ENCODE data around the gene KRT80.
A peak's percentile ranks its signal among the peaks of the same experiment; 100 is the strongest.

Gene KRT80

GRCh38 chr12:52233462-52234207 lies 41.8 kb upstream of the KRT80 start:
- peak overlapping the region; percentile 12 for H3K9ac ChIP-seq (ENCODE audit: low read length)
- no peak overlapping the region for H3K4me3 ChIP-seq (ENCODE audit: low read length)
- peaks cover 68% of the 10 kb centered on the region for H3K4me1 ChIP-seq (ENCODE audit: control insufficient read depth, insufficient read depth, low read length)
- H3K27me3 ChIP-seq (ENCODE audit: control insufficient read depth, insufficient read depth, low read length): peaks cover 24% of the 10 kb centered on the region
- no peaks in the 10 kb centered on the region for H3K36me3 ChIP-seq (ENCODE audit: control insufficient read depth, insufficient read depth, low read length)
- no peaks in the 10 kb centered on the region for H3K9me3 ChIP-seq (ENCODE audit: control insufficient read depth, low read length)

GRCh38 chr12:52232674-52233461 lies 41.1 kb upstream of the KRT80 start, which contains the start of gene KRT7:
TSS of gene KRT7 (plus strand) at chr12:52233243. CDS start at chr12:52233297, 54 bp downstream.
- Histone ChIP-seq H3K4me1 (ENCODE audit: control insufficient read depth, insufficient read depth, low read length) (peaks cover 68% of the 10 kb centered on the region), H3K27me3 (ENCODE audit: control insufficient read depth, insufficient read depth, low read length) (peaks cover 24% of the 10 kb centered on the region), H3K4me3 (ENCODE audit: low read length) (no peak within 1 kb of the TSS), H3K9ac (ENCODE audit: low read length) (peak within 1 kb of the TSS; percentile 12), H3K9me3 (ENCODE audit: control insufficient read depth, low read length) (no peaks in the 10 kb centered on the region), H3K36me3 (ENCODE audit: control insufficient read depth, insufficient read depth, low read length) (no peaks in the 10 kb centered on the region)

- Histone ChIP-seq H3K9ac (ENCODE audit: low read length) (no peak overlapping the region), H3K4me1 (ENCODE audit: control insufficient read depth, insufficient read depth, low read length) (peaks cover 66% of the 10 kb centered on the region), H3K9me3 (ENCODE audit: control insufficient read depth, low read length) (no peaks in the 10 kb centered on the region), H3K36me3 (ENCODE audit: control insufficient read depth, insufficient read depth, low read length) (no peaks in the 10 kb centered on the region), H3K27me3 (ENCODE audit: control insufficient read depth, insufficient read depth, low read length) (peaks cover 24% of the 10 kb centered on the region), H3K4me3 (ENCODE audit: low read length) (no peak overlapping the region)
Measured at GRCh38 chr12:52232203-52232673, 40.4 kb upstream of the KRT80 start.

DNA sequence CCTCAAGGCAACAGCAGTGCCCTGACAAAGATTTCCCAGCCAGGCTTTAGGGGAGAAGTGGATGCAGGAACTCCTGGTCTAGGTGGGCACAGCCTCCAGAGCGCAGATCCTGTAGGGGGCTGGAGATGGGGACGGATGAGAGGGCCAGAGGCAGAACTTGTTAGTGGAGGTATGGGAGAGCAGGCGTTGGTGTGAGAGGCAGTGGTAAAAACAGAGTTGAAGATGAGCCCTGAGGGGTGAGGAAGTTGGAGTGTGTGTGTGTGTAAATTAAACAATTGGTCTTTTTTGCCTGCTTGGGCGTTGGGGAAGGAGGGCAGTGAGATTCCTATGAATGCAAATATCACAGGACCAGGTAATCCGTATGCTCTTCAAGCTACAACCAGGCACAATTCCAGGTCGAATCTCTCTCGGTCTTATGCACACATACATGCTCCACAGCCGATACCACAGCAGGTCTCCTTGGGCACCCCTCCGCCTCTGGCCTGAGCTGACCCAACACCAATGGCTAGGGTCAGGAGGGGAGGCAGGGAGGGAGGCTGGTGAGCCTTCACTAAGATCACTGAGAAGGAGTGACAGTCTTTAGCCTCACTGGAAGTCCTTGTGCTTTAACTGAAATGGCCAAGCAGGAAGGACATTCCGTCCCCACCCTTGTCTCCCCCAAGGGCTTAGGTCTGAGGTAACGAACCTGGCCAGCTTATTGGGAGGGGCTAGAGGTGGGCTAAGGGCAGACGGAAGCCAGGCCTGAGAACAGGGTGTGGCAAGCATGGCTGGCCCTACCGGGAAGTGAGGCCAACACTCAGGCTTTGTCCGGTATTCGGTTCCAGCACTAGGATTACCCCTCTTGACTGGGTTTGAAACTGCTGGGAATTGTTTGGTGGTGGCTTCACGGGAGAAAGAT lies 39.7 kb upstream of the KRT80 start:
- H3K4me1 ChIP-seq (ENCODE audit: control insufficient read depth, insufficient read depth, low read length): peaks cover 59% of the 10 kb centered on the region

DNA sequence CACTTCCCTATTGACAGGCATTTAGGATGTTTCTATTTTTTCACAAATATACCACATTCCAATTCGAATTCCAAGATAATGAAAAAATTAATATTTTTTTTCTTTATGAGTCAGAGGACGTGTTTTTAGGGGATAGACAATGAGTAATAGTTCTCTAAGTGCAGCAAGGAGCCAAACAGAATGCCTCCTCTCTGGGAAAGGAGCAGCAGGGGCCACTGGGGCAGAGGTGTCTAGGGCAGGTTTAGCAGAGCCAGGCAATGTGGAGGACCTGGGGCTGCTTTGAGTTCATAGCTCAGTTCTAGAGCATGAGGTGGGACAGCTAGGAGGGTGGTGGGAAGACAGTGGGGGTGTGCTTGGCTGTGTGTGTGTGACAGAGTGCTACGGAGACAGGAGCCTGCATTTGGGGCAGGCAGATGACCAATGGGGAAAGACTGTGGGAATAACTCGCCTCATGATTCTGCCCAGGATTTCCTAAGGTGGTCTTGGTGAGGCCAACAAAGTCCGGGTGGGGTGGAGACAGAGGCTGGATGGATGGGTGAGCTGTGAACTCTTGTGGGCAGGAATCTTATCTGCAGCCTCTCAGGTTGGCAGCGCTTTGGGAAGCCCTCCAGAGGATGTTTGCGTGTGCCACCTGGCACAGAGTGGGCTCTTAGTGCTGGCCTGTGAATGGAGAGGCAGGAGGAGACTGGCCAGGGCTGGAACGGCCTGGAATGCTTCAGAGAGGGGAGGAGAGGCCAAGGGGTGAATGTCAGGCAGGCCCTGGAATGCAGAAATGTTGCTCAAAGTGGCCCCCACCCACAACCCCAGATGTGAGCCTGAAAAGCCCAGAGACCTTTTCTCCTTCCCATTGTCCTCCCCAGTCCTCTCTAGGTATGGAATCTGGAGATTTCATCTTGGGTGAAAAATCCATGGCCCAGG lies 38.8 kb upstream of the KRT80 start:
- no peak overlapping the region for H3K4me3 ChIP-seq (ENCODE audit: low read length)
- H3K4me1 ChIP-seq (ENCODE audit: control insufficient read depth, insufficient read depth, low read length): peaks cover 50% of the 10 kb centered on the region
- H3K9me3 ChIP-seq (ENCODE audit: control insufficient read depth, low read length): no peaks in the 10 kb centered on the region
- no peak overlapping the region for H3K9ac ChIP-seq (ENCODE audit: low read length)
- no peaks in the 10 kb centered on the region for H3K36me3 ChIP-seq (ENCODE audit: control insufficient read depth, insufficient read depth, low read length)
- peaks cover 24% of the 10 kb centered on the region for H3K27me3 ChIP-seq (ENCODE audit: control insufficient read depth, insufficient read depth, low read length)

More for the DNA sequence above, 39.7 kb upstream of the KRT80 start:
- H3K4me3 ChIP-seq (ENCODE audit: low read length): no peak overlapping the region
- H3K36me3 ChIP-seq (ENCODE audit: control insufficient read depth, insufficient read depth, low read length): no peaks in the 10 kb centered on the region
- H3K9ac ChIP-seq (ENCODE audit: low read length): no peak overlapping the region
- H3K9me3 ChIP-seq (ENCODE audit: control insufficient read depth, low read length): no peaks in the 10 kb centered on the region
- peaks cover 24% of the 10 kb centered on the region for H3K27me3 ChIP-seq (ENCODE audit: control insufficient read depth, insufficient read depth, low read length)

DNA sequence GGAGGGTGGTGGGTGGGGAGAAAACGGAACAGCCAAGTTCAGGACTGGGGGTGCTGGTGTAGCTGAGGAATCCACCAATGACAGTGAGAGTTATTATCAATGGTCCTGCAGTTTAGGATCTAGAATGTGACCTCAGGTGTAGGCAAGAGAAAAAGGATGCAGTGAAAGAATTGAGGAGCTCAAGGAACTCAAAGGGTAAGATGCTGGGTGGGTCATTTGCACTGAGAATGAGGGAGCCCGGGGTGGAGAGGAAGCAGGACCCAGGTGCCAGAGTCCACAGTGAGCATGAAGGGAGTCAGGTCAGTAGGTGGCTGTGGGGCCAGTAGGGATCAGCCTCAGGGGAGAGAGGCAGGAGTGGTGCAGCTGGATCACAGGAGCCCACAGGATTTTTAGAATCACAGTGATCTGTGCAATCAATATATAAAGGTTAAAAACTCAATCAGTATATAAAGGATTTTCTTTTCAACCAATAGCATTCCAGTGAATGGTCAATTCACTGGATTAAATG lies 38.1 kb upstream of the KRT80 start:
- no peak overlapping the region for H3K9ac ChIP-seq (ENCODE audit: low read length)
- H3K27me3 ChIP-seq (ENCODE audit: control insufficient read depth, insufficient read depth, low read length): peaks cover 24% of the 10 kb centered on the region
- H3K9me3 ChIP-seq (ENCODE audit: control insufficient read depth, low read length): no peaks in the 10 kb centered on the region
- peaks cover 43% of the 10 kb centered on the region for H3K4me1 ChIP-seq (ENCODE audit: control insufficient read depth, insufficient read depth, low read length)
- H3K4me3 ChIP-seq (ENCODE audit: low read length): no peak overlapping the region
- H3K36me3 ChIP-seq (ENCODE audit: control insufficient read depth, insufficient read depth, low read length): no peaks in the 10 kb centered on the region

GRCh38 chr12:52228931-52229330 lies 37.1 kb upstream of the KRT80 start:
- no peak overlapping the region for H3K9ac ChIP-seq (ENCODE audit: low read length)
- H3K9me3 ChIP-seq (ENCODE audit: control insufficient read depth, low read length): no peaks in the 10 kb centered on the region
- H3K27me3 ChIP-seq (ENCODE audit: control insufficient read depth, insufficient read depth, low read length): peaks cover 24% of the 10 kb centered on the region

DNA sequence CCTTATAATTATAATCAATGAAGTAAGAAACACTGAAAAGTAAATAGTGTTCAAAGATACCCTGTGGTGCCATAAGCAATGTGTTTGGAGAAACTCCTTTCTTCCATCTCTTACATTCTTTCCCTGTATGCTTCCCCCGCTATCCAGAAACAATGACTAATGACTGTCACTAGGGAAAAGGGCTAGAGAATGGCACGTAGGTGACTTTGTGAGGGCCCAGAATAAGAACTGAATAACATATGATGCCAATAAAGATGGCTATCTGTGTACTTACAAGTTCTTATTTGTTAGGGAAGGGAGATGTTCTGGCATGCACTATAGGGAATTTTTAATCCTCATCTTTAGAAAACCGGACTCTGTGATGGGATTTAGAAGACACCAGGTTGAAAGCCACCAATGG lies 36.6 kb upstream of the KRT80 start:
- no peaks in the 10 kb centered on the region for H3K36me3 ChIP-seq (ENCODE audit: control insufficient read depth, insufficient read depth, low read length)
- H3K4me1 ChIP-seq (ENCODE audit: control insufficient read depth, insufficient read depth, low read length): peaks cover 29% of the 10 kb centered on the region
- peaks cover 24% of the 10 kb centered on the region for H3K27me3 ChIP-seq (ENCODE audit: control insufficient read depth, insufficient read depth, low read length)
- no peak overlapping the region for H3K9ac ChIP-seq (ENCODE audit: low read length)
- no peak overlapping the region for H3K4me3 ChIP-seq (ENCODE audit: low read length)
- H3K9me3 ChIP-seq (ENCODE audit: control insufficient read depth, low read length): no peaks in the 10 kb centered on the region

More at GRCh38 chr12:52228931-52229330, 37.1 kb upstream of the KRT80 start:
- Histone ChIP-seq H3K4me3 (ENCODE audit: low read length) (no peak overlapping the region), H3K36me3 (ENCODE audit: control insufficient read depth, insufficient read depth, low read length) (no peaks in the 10 kb centered on the region), H3K4me1 (ENCODE audit: control insufficient read depth, insufficient read depth, low read length) (peaks cover 35% of the 10 kb centered on the region)

DNA sequence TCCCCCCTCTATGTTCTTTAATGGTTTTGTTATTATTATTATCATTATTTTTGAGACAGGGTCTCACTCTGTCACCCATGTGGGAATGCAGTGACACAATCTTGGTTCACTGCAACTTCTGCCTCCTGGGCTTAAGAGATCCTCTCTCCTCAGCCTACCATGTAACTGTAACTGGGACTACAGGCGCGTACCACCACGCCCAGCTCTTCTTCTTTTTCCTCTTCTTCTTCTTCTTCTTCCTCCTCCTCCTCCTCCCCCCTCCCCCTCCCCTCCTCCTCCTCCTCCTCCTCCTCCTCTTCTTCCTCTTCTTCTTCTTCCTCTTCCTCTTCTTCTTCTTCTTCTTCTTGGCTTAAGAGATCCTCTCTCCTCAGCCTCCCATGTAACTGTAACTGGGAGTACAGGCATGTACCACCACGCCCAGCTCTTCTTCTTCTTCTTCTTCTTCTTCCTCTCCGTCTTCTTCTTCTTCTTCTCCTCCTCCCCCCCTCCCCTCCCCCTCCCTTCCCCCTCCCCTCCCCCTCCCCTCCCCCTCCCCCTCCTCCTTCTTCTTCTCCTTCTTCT lies 35.9 kb upstream of the KRT80 start:
- H3K4me3 ChIP-seq (ENCODE audit: low read length): no peak overlapping the region
- H3K4me1 ChIP-seq (ENCODE audit: control insufficient read depth, insufficient read depth, low read length): peaks cover 24% of the 10 kb centered on the region
- H3K36me3 ChIP-seq (ENCODE audit: control insufficient read depth, insufficient read depth, low read length): no peaks in the 10 kb centered on the region
- no peaks in the 10 kb centered on the region for H3K9me3 ChIP-seq (ENCODE audit: control insufficient read depth, low read length)
- H3K27me3 ChIP-seq (ENCODE audit: control insufficient read depth, insufficient read depth, low read length): peaks cover 17% of the 10 kb centered on the region
- no peak overlapping the region for H3K9ac ChIP-seq (ENCODE audit: low read length)

DNA sequence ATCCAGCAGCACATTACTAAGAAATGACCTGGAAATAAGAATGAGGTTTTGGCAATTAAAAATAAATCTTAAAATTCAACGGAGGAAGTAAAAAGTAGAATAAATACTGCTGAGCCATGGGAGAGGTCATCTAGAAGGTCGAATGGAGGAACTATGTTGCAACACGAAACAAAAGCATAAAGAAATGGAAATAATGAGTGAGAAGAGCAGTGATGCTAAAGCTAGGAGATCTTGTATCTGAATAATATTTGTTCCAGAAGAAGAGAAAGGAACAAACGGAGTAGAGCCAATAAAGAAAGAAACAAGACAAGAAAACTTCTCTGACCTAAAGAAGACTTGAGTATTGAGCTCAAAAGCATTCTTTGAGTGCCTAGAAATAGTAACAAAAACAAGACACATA lies 34.6 kb upstream of the KRT80 start:
- H3K9ac ChIP-seq (ENCODE audit: low read length): no peak overlapping the region
- H3K9me3 ChIP-seq (ENCODE audit: control insufficient read depth, low read length): no peaks in the 10 kb centered on the region
- H3K36me3 ChIP-seq (ENCODE audit: control insufficient read depth, insufficient read depth, low read length): no peaks in the 10 kb centered on the region
- H3K27me3 ChIP-seq (ENCODE audit: control insufficient read depth, insufficient read depth, low read length): peaks cover 5% of the 10 kb centered on the region
- peaks cover 21% of the 10 kb centered on the region for H3K4me1 ChIP-seq (ENCODE audit: control insufficient read depth, insufficient read depth, low read length)
- H3K4me3 ChIP-seq (ENCODE audit: low read length): no peak overlapping the region

Measured in mucosa of stomach (tissue), 1 donor.